Adrenal gland (tissue), 12 donors: ENCODE data around the gene NUP160. TPM values are rescaled to one million over a fixed set of nuclear protein-coding genes. Genes with fewer than 3 reads are reported as not detected.

Source experiments
- DNase-seq, 7 donors: peaks; one replicate each; pipeline ENCODE4 v3.0.0-alpha.2; 2019 to 2020
- H3K27ac ChIP-seq, 5 donors: fragments of 200-600 bp; sonication (generic) in 4 of 5; 1 replicate in 3 of 5; 2 replicates in 2 of 5; pipeline versions ENCODE4 v1.5.1 to v1.8.0; 2016 to 2020; ENCODE audit warnings: mild to moderate bottlenecking in 1 of 5
- H3K27me3 ChIP-seq: fragments of 200-600 bp; 2 replicates; pipeline ENCODE4 v1.8.0; 2021
- H3K36me3 ChIP-seq, 2 donors: fragments of 200-600 bp; replicated peaks in 1 of 2; 1 replicate in 1 of 2; 2 replicates in 1 of 2; pipeline versions ENCODE4 v1.5.1 to v1.8.0; 2018 to 2022
- H3K4me1 ChIP-seq, 2 donors: fragments of 200-600 bp; replicated peaks in 1 of 2; 1 replicate in 1 of 2; 2 replicates in 1 of 2; pipeline versions ENCODE4 v1.5.1 to v1.8.0; 2018 to 2021
- H3K4me3 ChIP-seq, 4 donors: fragments of 200-600 bp; sonication (generic) in 3 of 4; one replicate each; pipeline ENCODE4 v1.5.1; 2016 to 2018
- H3K9me3 ChIP-seq, 3 donors: fragments of 200-600 bp; sonication (generic) in 1 of 3; replicated peaks in 1 of 3; 1 replicate in 2 of 3; 2 replicates in 1 of 3; pipeline versions ENCODE4 v1.5.1 to v1.8.0; 2016 to 2021
- POLR2A ChIP-seq, 2 donors: fragments of 450-650 bp; IDR thresholded peaks; one replicate each; pipeline ENCODE4 v1.6.1; 2017; ENCODE audit warnings: antibody characterized with exemption in 2 of 2, mild to moderate bottlenecking in 2 of 2, moderate library complexity in 1 of 2
- WGBS, 4 donors: extraction: QIAGEN DNeasy Blood & Tissue Kit in 2 of 4; methylation state at CpG; one replicate each; pipeline versions ENCODE4 v1.1.5 to v1.1.7; 2013 to 2017; 5-methylcytosine and 5-hydroxymethylcytosine counted together
- intact Hi-C, 2 donors: fragments of 100-400 bp; cut with DNase I; formaldehyde crosslinking; loops; one replicate each; pipeline versions ENCODE4 v1.14.1 to v1.15.0; 2022 to 2023
- polyA plus RNA-seq, 3 donors: library from polyadenylated mRNA; stranded (reverse); fragments of 200-250 nt in 2 of 3; fragments of 350-450 nt in 1 of 3; fragmentation: Illumina TruSeq in 1 of 3; extraction: RNeasy Lipid Tissue Mini Kit (QIAGEN cat#74804) in 1 of 3; gene quantifications; one replicate each; pipeline ENCODE4 v1.2.3, GENCODE V29; 2013 to 2014
- total RNA-seq, 9 donors: library from RNA; depleted of rRNA in 4 of 9; stranded (reverse); fragments of >200 nt in 4 of 9; fragments of 120-200 nt in 1 of 9; fragmentation: NEBNext Ultra II Directional in 1 of 9; extraction: Animal tissue kit (Norgen Biotek cat#: 25700) in 1 of 9; gene quantifications; one replicate each; pipeline versions ENCODE4 v1.1.0 to v1.2.4, GENCODE V29; 2013 to 2023
- TF ChIP-seq, protein P1 (sequence below), 6 experiments: fragments of 450-650 bp in 4 of 6; fragments of 200-600 bp in 2 of 6; sonication (generic) in 1 of 6; IDR thresholded peaks; 1 replicate in 5 of 6; 2 replicates in 1 of 6; pipeline versions ENCODE4 v1.5.1 to v1.8.0; 2016 to 2021; ENCODE audit warnings: antibody characterized with exemption in 6 of 6, mild to moderate bottlenecking in 2 of 6, moderate library complexity in 1 of 6
- donor health status: healthy with polysubstance abuse.
- donor health status: Bipolar disorder and iron deficiency.
- donor health status: DM: yes; HTN: yes; CAD: no.
- donor health status: DM: no; HTN: no; CAD: no.
- donor health status: DM: no; HTN: no; CAD: no.
- donor health status: DM: yes; HTN: yes; CAD: no.

NUP160 gene
- total and polyA plus RNA-seq, 12 donors = 10.1 to 29.8 (median 21.4) TPM

DNA sequence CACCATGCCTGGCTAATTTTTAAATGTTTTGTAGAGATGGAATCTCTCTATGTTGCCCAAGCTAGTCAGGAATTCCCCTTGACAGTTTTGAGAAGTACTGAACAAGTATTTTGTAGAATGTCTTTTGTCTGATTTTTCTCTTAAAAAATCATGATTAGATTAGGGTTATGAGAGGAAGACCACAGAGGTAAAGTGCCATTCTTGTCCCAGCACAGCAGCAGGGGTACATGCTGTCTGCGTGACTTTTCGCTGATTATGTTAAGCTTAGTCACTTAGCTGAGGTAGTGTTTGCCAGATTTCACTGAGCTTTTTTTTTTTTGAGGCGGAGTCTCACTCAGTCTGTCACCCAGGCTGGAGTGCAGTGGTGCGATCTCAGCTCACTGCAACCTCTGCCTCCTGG is 13.6 kb upstream of the NUP160 start:
- no peak for DNase-seq
- WGBS, 4 donors = 57 to 74% (median 66%) methylated on average over 4 of the region's 4 CpGs
- intact Hi-C loops = no loop called here
- H3K4me3 ChIP-seq = no peak overlapping the region
- H3K9me3 ChIP-seq = no peaks in the 10 kb centered on the region
- peaks cover 0 to 27% of the 10 kb centered on the region in 2 donors for H3K4me1 ChIP-seq
- no peaks in the 10 kb centered on the region for H3K27me3 ChIP-seq
- no peaks in the 10 kb centered on the region for H3K36me3 ChIP-seq
- TF ChIP-seq, protein P1, sequence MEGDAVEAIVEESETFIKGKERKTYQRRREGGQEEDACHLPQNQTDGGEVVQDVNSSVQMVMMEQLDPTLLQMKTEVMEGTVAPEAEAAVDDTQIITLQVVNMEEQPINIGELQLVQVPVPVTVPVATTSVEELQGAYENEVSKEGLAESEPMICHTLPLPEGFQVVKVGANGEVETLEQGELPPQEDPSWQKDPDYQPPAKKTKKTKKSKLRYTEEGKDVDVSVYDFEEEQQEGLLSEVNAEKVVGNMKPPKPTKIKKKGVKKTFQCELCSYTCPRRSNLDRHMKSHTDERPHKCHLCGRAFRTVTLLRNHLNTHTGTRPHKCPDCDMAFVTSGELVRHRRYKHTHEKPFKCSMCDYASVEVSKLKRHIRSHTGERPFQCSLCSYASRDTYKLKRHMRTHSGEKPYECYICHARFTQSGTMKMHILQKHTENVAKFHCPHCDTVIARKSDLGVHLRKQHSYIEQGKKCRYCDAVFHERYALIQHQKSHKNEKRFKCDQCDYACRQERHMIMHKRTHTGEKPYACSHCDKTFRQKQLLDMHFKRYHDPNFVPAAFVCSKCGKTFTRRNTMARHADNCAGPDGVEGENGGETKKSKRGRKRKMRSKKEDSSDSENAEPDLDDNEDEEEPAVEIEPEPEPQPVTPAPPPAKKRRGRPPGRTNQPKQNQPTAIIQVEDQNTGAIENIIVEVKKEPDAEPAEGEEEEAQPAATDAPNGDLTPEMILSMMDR (IDR thresholded peaks at IDR 0.05) = no peak
- no peak for TF ChIP-seq POLR2A (IDR thresholded peaks at IDR 0.05)
- H3K27ac ChIP-seq = no peak overlapping the region

- intact Hi-C loops = no loop called here
- no peak overlapping the region for H3K4me3 ChIP-seq
- WGBS, 4 donors = 79 to 90% (median 84%) methylated on average over 6 of the region's 6 CpGs
These were observed 12.4 kb upstream of the NUP160 start for GRCh38 chr11:47860536-47860935.

GRCh38 chr11:47857892-47858543 is 9.9 kb upstream of the NUP160 start:
- 34 to 46% (median 41%) methylated on average over 10 of the region's 10 CpGs for WGBS, 4 donors
- H3K27ac ChIP-seq = no peak overlapping the region
- no peaks in the 10 kb centered on the region for H3K27me3 ChIP-seq
- no peaks in the 10 kb centered on the region for H3K36me3 ChIP-seq
- H3K9me3 ChIP-seq = no peaks in the 10 kb centered on the region
- H3K4me3 ChIP-seq = no peak overlapping the region
- intact Hi-C loops = no loop called here
- DNase-seq = peak in 2 of 7 donors; percentile 16 to 18
- peaks cover 0 to 10% of the 10 kb centered on the region in 2 donors for H3K4me1 ChIP-seq
- TF ChIP-seq POLR2A (IDR thresholded peaks at IDR 0.05) = no peak
- TF ChIP-seq, protein P1 (IDR thresholded peaks at IDR 0.05) = no peak

More at GRCh38 chr11:47860536-47860935, 12.4 kb upstream of the NUP160 start:
- DNase-seq = no peak
- TF ChIP-seq, protein P1 (IDR thresholded peaks at IDR 0.05) = no peak
- no peak for TF ChIP-seq POLR2A (IDR thresholded peaks at IDR 0.05)
- Histone ChIP-seq H3K36me3 (no peaks in the 10 kb centered on the region), H3K27ac (no peak overlapping the region), H3K9me3 (no peaks in the 10 kb centered on the region), H3K4me1 (peaks cover 0 to 26% of the 10 kb centered on the region in 2 donors), H3K27me3 (no peaks in the 10 kb centered on the region)

DNA sequence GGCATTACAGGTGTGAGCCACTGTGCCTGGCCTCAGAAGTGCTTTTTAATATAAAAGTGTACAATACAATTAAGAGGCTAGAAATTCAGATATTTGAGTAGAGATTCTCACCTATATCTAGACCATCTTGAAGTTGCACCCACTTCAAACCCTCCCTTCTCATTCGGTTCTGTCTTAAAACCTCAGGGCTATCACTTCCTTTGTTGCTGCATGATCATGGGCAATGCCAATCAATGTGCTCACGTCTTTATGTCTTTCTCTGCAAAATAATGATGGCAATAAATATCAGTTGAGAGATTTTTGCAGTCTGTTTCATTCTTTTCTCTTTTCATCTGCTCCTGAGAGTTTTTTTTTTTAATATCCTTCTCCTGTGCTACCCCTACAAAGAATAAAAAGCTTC is 9.3 kb upstream of the NUP160 start:
- Histone ChIP-seq H3K27me3 (no peaks in the 10 kb centered on the region), H3K4me1 (peaks cover 0 to 5% of the 10 kb centered on the region in 2 donors), H3K4me3 (no peak overlapping the region), H3K36me3 (no peaks in the 10 kb centered on the region), H3K9me3 (no peaks in the 10 kb centered on the region), H3K27ac (no peak overlapping the region)
- WGBS, 4 donors = 36 to 54% (median 39%) methylated on average over 2 of the region's 2 CpGs
- intact Hi-C loops = no loop called here
- no peak for TF ChIP-seq POLR2A (IDR thresholded peaks at IDR 0.05)
- TF ChIP-seq, protein P1 (IDR thresholded peaks at IDR 0.05) = no peak
- no peak for DNase-seq
